Smooth muscle cell (in vitro differentiated cells): ENCODE data around the gene CFAP97. TPM values are rescaled to one million over a fixed set of nuclear protein-coding genes. Genes with fewer than 3 reads are reported as not detected.

Experiments
- DNase-seq: peaks from one replicate; lab custom pipeline; 2025; ENCODE audit not compliant: unreplicated experiment; lab: John Stamatoyannopoulos, UW
- H2AFZ ChIP-seq: fragments of 200-600 bp; sonication (generic); 2 replicates; pipeline ENCODE4 v1.6.0; 2016; ENCODE audit warnings: antibody characterized with exemption, low read depth, mild to moderate bottlenecking
- H3F3A ChIP-seq: fragments of 200-600 bp; sonication (generic); 2 replicates; pipeline ENCODE4 v1.6.0; 2017; ENCODE audit warnings: antibody characterized with exemption, low read depth
- H3K27ac ChIP-seq: fragments of 200-600 bp; sonication (generic); 2 replicates; pipeline ENCODE4 v1.5.1; 2016; ENCODE audit warnings: low read depth, mild to moderate bottlenecking
- H3K27me3 ChIP-seq: fragments of 200-600 bp; sonication (generic); 2 replicates; pipeline ENCODE4 v1.6.1; 2016; ENCODE audit warnings: low read depth, mild to moderate bottlenecking
- H3K36me3 ChIP-seq: fragments of 200-600 bp; sonication (generic); 2 replicates; pipeline ENCODE4 v1.5.1; 2016; ENCODE audit warnings: low read depth
- H3K4me1 ChIP-seq: fragments of 200-600 bp; sonication (generic); 2 replicates; pipeline ENCODE4 v1.5.1; 2016; ENCODE audit warnings: low read depth
- H3K4me2 ChIP-seq: fragments of 200-600 bp; sonication (generic); 2 replicates; pipeline ENCODE4 v1.6.0; 2016; ENCODE audit warnings: mild to moderate bottlenecking
- H3K4me3 ChIP-seq: fragments of 200-600 bp; sonication (generic); 2 replicates; pipeline ENCODE4 v1.5.1; 2016; ENCODE audit warnings: mild to moderate bottlenecking
- H3K79me2 ChIP-seq: fragments of 200-600 bp; sonication (generic); 2 replicates; pipeline ENCODE4 v1.6.0; 2016; ENCODE audit warnings: low read depth, mild to moderate bottlenecking
- H3K9ac ChIP-seq: fragments of 200-600 bp; sonication (generic); 2 replicates; pipeline ENCODE4 v1.6.0; 2016; ENCODE audit warnings: low read depth
- H3K9me3 ChIP-seq: fragments of 200-600 bp; sonication (generic); replicated peaks from 2 replicates; pipeline ENCODE4 v1.5.1; 2016; ENCODE audit warnings: low read depth
- H4K20me1 ChIP-seq: fragments of 200-600 bp; sonication (generic); 2 replicates; pipeline ENCODE4 v1.6.0; 2016; ENCODE audit warnings: low read depth
- CTCF ChIP-seq: fragments of 200-600 bp; sonication (generic); IDR thresholded peaks from 2 replicates; pipeline ENCODE4 v1.5.1; 2017; ENCODE audit warnings: borderline replicate concordance, mild to moderate bottlenecking, antibody characterized with exemption; ENCODE audit not compliant: insufficient read depth, poor library complexity, severe bottlenecking
- WGBS: methylation state at CpG from one replicate; pipeline ENCODE4 v1.1.7; 2016; ENCODE audit warnings: low lambda C conversion rate; 5-methylcytosine and 5-hydroxymethylcytosine counted together
- polyA plus RNA-seq: library from polyadenylated mRNA; unstranded; fragments of >200 nt; fragmentation: Nextera tagmentation; extraction: Ambion mirVana; gene quantifications from 2 replicates; pipeline ENCODE4 v1.2.1, GENCODE V29; 2016
- total RNA-seq: library from RNA; depleted of rRNA; stranded (reverse); fragments of >200 nt; gene quantifications from 2 replicates; pipeline ENCODE4 v1.2.3, GENCODE V29; 2014

Gene CFAP97
- total and polyA plus RNA-seq, 2 experiments from 2014 or later, result 11.4 to 19.0 TPM

- H3K27me3 ChIP-seq, result no peaks in the 10 kb centered on the region
- WGBS, result 63% methylated on average over 12 of the region's 12 CpGs
- no peaks in the 10 kb centered on the region for H3K79me2 ChIP-seq
- H3K9ac ChIP-seq, result no peak overlapping the region
- H3K4me3 ChIP-seq, result no peak overlapping the region
- no peaks in the 10 kb centered on the region for H3F3A ChIP-seq
- no peak overlapping the region for H3K4me2 ChIP-seq
- H3K27ac ChIP-seq, result no peak overlapping the region
- DNase-seq, result no peak
- H3K36me3 ChIP-seq, result no peaks in the 10 kb centered on the region
- H4K20me1 ChIP-seq, result no peaks in the 10 kb centered on the region
- no peaks in the 10 kb centered on the region for H3K4me1 ChIP-seq
- H2AFZ ChIP-seq, result no peak overlapping the region
- TF ChIP-seq CTCF, result no peak
- no peaks in the 10 kb centered on the region for H3K9me3 ChIP-seq
These were observed 54.4 kb downstream of the CFAP97 start for GRCh38 chr4:185149392-185149791.

- no peaks in the 10 kb centered on the region for H3F3A ChIP-seq
- H3K27me3 ChIP-seq, result no peaks in the 10 kb centered on the region
- no peak overlapping the region for H3K4me2 ChIP-seq
- H3K27ac ChIP-seq, result no peak overlapping the region
- no peak for DNase-seq
- no peak for TF ChIP-seq CTCF
- H3K36me3 ChIP-seq, result no peaks in the 10 kb centered on the region
- H3K4me1 ChIP-seq, result peaks cover 13% of the 10 kb centered on the region
- no peak overlapping the region for H3K4me3 ChIP-seq
- no peaks in the 10 kb centered on the region for H3K79me2 ChIP-seq
- no peak overlapping the region for H2AFZ ChIP-seq
- no peak overlapping the region for H3K9ac ChIP-seq
- H3K9me3 ChIP-seq, result no peaks in the 10 kb centered on the region
- 94% methylated on average over 13 of the region's 13 CpGs for WGBS
- no peaks in the 10 kb centered on the region for H4K20me1 ChIP-seq
These were observed 58.2 kb downstream of the CFAP97 start for GRCh38 chr4:185145572-185145971.

- Histone ChIP-seq H3F3A (no peaks in the 10 kb centered on the region), H3K36me3 (no peaks in the 10 kb centered on the region), H3K27me3 (no peaks in the 10 kb centered on the region), H4K20me1 (no peaks in the 10 kb centered on the region), H2AFZ (no peak overlapping the region), H3K4me1 (peaks cover 13% of the 10 kb centered on the region), H3K4me3 (no peak overlapping the region), H3K27ac (no peak overlapping the region), H3K9ac (no peak overlapping the region), H3K79me2 (no peaks in the 10 kb centered on the region), H3K4me2 (no peak overlapping the region), H3K9me3 (no peaks in the 10 kb centered on the region)
- WGBS, result 89% methylated on average over 16 of the region's 16 CpGs
- no peak for TF ChIP-seq CTCF
- no peak for DNase-seq
These were observed 59.1 kb downstream of the CFAP97 start for GRCh38 chr4:185144601-185145240.

GRCh38 chr4:185143601-185143969 lies 60.2 kb downstream of the CFAP97 start:
- no peak for TF ChIP-seq CTCF

More at GRCh38 chr4:185143601-185143969, 60.2 kb downstream of the CFAP97 start:
- Histone ChIP-seq H3K9ac (peak overlapping the region; percentile 4), H3F3A (no peaks in the 10 kb centered on the region), H3K27ac (no peak overlapping the region), H3K4me1 (peaks cover 13% of the 10 kb centered on the region), H4K20me1 (no peaks in the 10 kb centered on the region), H3K27me3 (no peaks in the 10 kb centered on the region), H3K9me3 (no peaks in the 10 kb centered on the region), H3K79me2 (no peaks in the 10 kb centered on the region), H3K4me3 (peak overlapping the region; percentile 69), H3K4me2 (peak overlapping the region; percentile 90), H2AFZ (no peak overlapping the region), H3K36me3 (no peaks in the 10 kb centered on the region)
- WGBS, result 4% methylated on average over 14 of the region's 30 CpGs
- no peak for DNase-seq
